ENCODE measurements around the gene FOXO3.
"Not testable (repeated sequence)": the region's sequence is repeated elsewhere in the genome, so short reads cannot be mapped to it uniquely, and the experiment has no call there.

FOXO3 gene

GRCh38 chr6:108559097-108559883, 1.4 kb upstream of the FOXO3 start:
- POLR2A ChIA-PET (ENCODE audit: low non-redundant PET) = interaction anchor here (0.6 kb wide), 2 partner anchors 21 to 221 kb away, joined by 3 to 7 read pairs; no protein-coding TSS in a partner anchor
- peak; percentile 73 for DNase-seq (ENCODE audit: low spot score)
- TF ChIP-seq CTCF (conservative IDR thresholded peaks at IDR 0.05; ENCODE audit: low read depth) = no peak
- CTCF ChIA-PET = no interaction called here
- H3K27ac ChIP-seq = peak overlapping the region; percentile 97

GRCh38 chr6:108559884-108560462, 744 bp upstream of the FOXO3 start:
- POLR2A ChIA-PET (ENCODE audit: low non-redundant PET) = interaction anchor here (0.6 kb wide), 1 partner anchor 220 kb away, joined by 3 read pairs; no protein-coding TSS in a partner anchor
- CTCF ChIA-PET = interaction anchor here (0.5 to 1.4 kb wide), 2 partner anchors 91 to 177 kb away, joined by 3 to 6 read pairs; no protein-coding TSS in a partner anchor
- DNase-seq (ENCODE audit: low spot score) = peak; percentile 38
- H3K27ac ChIP-seq = peak overlapping the region; percentile 97
- TF ChIP-seq CTCF (conservative IDR thresholded peaks at IDR 0.05; ENCODE audit: low read depth) = no peak

- H3K27ac ChIP-seq = peak overlapping the region; percentile 97
- DNase-seq (ENCODE audit: low spot score); POLR2A ChIA-PET (ENCODE audit: low non-redundant PET): not testable (repeated sequence)
- CTCF ChIA-PET = interaction anchor here (0.7 to 1.4 kb wide), 2 partner anchors 18 to 176 kb away, joined by 3 to 6 read pairs; no protein-coding TSS in a partner anchor
Measured at GRCh38 chr6:108561309-108561647, 561 bp downstream of the FOXO3 start.

GRCh38 chr6:108561742-108562502, 1.2 kb downstream of the FOXO3 start:
- DNase-seq (ENCODE audit: low spot score) = peak; percentile 22
- no peak for TF ChIP-seq CTCF (conservative IDR thresholded peaks at IDR 0.05; ENCODE audit: low read depth)
- peak overlapping the region; percentile 97 for H3K27ac ChIP-seq
- ChIA-PET POLR2A (ENCODE audit: low non-redundant PET) (no interaction called here), CTCF (interaction anchor here (0.7 kb wide), 1 partner anchor 17 kb away, joined by 3 read pairs; no protein-coding TSS in a partner anchor)

GRCh38 chr6:108562503-108562993, 1.8 kb downstream of the FOXO3 start:
- no peak for TF ChIP-seq CTCF (conservative IDR thresholded peaks at IDR 0.05; ENCODE audit: low read depth)
- ChIA-PET CTCF (no interaction called here), POLR2A (ENCODE audit: low non-redundant PET) (no interaction called here)
- peak overlapping the region; percentile 97 for H3K27ac ChIP-seq
- peak; percentile 86 for DNase-seq (ENCODE audit: low spot score)

- DNase-seq (ENCODE audit: low spot score) = no peak
- ChIA-PET POLR2A (ENCODE audit: low non-redundant PET) (no interaction called here), CTCF (no interaction called here)
- TF ChIP-seq CTCF (conservative IDR thresholded peaks at IDR 0.05; ENCODE audit: low read depth) = no peak
- H3K27ac ChIP-seq = no peak overlapping the region
Measured at GRCh38 chr6:108563292-108563691, 2.6 kb downstream of the FOXO3 start.
